ENCODE measurements around the gene PPP2CA. TPM values are rescaled to one million over a fixed set of nuclear protein-coding genes. Genes with fewer than 3 reads are reported as not detected.

PPP2CA gene
- total and polyA plus RNA-seq, 9 of the 15 experiments (the other 6 are each of a cell fraction or from before 2014, with no cell fraction given) = 23.0 to 257 (median 109) TPM

DNA sequence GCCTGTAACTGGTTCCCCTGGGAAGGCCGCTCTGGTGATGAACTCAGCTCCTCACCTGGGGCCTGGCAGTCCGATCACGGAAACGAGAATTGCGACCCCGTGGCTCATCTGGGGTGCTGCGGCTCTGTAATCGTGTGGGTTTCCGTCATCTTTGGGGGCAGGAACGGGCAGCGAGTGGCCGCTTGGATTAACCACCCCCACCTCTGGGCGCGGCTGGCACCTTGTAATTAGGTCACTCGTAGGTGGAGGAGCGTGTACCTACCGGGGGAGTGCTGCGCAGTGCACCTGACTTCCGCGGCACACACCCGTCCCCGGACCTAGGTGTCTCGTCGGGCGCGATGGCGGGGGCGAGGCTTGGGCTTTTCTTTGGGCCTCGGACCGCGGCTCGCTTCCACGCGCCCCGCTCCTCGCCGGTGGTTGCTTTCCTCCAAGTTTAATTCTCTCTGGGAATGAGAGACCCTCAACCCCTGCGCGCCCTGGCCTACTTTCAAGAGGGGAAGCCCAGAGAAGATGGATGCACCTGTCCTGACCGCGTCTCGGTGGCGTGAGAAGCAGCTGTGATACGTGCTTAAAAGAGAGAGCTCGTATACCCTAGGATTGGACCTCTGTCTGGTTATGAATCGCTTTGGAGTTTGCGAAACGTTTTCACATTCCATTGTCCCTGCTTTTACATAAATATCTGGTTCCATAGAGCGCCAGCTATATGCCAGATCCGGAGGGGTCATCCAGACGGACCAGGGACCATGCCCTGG, 744 bp upstream of the PPP2CA start (continued):
- TF ChIP-seq, protein P1, sequence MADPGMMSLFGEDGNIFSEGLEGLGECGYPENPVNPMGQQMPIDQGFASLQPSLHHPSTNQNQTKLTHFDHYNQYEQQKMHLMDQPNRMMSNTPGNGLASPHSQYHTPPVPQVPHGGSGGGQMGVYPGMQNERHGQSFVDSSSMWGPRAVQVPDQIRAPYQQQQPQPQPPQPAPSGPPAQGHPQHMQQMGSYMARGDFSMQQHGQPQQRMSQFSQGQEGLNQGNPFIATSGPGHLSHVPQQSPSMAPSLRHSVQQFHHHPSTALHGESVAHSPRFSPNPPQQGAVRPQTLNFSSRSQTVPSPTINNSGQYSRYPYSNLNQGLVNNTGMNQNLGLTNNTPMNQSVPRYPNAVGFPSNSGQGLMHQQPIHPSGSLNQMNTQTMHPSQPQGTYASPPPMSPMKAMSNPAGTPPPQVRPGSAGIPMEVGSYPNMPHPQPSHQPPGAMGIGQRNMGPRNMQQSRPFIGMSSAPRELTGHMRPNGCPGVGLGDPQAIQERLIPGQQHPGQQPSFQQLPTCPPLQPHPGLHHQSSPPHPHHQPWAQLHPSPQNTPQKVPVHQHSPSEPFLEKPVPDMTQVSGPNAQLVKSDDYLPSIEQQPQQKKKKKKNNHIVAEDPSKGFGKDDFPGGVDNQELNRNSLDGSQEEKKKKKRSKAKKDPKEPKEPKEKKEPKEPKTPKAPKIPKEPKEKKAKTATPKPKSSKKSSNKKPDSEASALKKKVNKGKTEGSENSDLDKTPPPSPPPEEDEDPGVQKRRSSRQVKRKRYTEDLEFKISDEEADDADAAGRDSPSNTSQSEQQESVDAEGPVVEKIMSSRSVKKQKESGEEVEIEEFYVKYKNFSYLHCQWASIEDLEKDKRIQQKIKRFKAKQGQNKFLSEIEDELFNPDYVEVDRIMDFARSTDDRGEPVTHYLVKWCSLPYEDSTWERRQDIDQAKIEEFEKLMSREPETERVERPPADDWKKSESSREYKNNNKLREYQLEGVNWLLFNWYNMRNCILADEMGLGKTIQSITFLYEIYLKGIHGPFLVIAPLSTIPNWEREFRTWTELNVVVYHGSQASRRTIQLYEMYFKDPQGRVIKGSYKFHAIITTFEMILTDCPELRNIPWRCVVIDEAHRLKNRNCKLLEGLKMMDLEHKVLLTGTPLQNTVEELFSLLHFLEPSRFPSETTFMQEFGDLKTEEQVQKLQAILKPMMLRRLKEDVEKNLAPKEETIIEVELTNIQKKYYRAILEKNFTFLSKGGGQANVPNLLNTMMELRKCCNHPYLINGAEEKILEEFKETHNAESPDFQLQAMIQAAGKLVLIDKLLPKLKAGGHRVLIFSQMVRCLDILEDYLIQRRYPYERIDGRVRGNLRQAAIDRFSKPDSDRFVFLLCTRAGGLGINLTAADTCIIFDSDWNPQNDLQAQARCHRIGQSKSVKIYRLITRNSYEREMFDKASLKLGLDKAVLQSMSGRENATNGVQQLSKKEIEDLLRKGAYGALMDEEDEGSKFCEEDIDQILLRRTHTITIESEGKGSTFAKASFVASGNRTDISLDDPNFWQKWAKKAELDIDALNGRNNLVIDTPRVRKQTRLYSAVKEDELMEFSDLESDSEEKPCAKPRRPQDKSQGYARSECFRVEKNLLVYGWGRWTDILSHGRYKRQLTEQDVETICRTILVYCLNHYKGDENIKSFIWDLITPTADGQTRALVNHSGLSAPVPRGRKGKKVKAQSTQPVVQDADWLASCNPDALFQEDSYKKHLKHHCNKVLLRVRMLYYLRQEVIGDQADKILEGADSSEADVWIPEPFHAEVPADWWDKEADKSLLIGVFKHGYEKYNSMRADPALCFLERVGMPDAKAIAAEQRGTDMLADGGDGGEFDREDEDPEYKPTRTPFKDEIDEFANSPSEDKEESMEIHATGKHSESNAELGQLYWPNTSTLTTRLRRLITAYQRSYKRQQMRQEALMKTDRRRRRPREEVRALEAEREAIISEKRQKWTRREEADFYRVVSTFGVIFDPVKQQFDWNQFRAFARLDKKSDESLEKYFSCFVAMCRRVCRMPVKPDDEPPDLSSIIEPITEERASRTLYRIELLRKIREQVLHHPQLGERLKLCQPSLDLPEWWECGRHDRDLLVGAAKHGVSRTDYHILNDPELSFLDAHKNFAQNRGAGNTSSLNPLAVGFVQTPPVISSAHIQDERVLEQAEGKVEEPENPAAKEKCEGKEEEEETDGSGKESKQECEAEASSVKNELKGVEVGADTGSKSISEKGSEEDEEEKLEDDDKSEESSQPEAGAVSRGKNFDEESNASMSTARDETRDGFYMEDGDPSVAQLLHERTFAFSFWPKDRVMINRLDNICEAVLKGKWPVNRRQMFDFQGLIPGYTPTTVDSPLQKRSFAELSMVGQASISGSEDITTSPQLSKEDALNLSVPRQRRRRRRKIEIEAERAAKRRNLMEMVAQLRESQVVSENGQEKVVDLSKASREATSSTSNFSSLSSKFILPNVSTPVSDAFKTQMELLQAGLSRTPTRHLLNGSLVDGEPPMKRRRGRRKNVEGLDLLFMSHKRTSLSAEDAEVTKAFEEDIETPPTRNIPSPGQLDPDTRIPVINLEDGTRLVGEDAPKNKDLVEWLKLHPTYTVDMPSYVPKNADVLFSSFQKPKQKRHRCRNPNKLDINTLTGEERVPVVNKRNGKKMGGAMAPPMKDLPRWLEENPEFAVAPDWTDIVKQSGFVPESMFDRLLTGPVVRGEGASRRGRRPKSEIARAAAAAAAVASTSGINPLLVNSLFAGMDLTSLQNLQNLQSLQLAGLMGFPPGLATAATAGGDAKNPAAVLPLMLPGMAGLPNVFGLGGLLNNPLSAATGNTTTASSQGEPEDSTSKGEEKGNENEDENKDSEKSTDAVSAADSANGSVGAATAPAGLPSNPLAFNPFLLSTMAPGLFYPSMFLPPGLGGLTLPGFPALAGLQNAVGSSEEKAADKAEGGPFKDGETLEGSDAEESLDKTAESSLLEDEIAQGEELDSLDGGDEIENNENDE (IDR thresholded peaks at IDR 0.05; ENCODE audit: low read depth, low read length) = no peak
- TF ChIP-seq HDAC8 (tag; IDR thresholded peaks at IDR 0.05) (no peak), HNRNPL (IDR thresholded peaks at IDR 0.05; ENCODE audit: low read depth, low read length) (no peak), RB1 (IDR thresholded peaks at IDR 0.05; ENCODE audit: low read depth) (no peak), ZNF24 (IDR thresholded peaks at IDR 0.05) (no peak), ZFP30 (CRISPR knock-in tag; IDR thresholded peaks at IDR 0.05; ENCODE audit: borderline replicate concordance) (no peak), TAF15 (IDR thresholded peaks at IDR 0.05; ENCODE audit: low read depth, low read length) (no peak), CBFA2T2 (conservative IDR thresholded peaks at IDR 0.05) (no peak), ZNF217 (CRISPR knock-in tag; IDR thresholded peaks at IDR 0.05) (no peak), ZNF717 (CRISPR knock-in tag; IDR thresholded peaks at IDR 0.05) (no peak)
- TF ChIP-seq, protein P2, sequence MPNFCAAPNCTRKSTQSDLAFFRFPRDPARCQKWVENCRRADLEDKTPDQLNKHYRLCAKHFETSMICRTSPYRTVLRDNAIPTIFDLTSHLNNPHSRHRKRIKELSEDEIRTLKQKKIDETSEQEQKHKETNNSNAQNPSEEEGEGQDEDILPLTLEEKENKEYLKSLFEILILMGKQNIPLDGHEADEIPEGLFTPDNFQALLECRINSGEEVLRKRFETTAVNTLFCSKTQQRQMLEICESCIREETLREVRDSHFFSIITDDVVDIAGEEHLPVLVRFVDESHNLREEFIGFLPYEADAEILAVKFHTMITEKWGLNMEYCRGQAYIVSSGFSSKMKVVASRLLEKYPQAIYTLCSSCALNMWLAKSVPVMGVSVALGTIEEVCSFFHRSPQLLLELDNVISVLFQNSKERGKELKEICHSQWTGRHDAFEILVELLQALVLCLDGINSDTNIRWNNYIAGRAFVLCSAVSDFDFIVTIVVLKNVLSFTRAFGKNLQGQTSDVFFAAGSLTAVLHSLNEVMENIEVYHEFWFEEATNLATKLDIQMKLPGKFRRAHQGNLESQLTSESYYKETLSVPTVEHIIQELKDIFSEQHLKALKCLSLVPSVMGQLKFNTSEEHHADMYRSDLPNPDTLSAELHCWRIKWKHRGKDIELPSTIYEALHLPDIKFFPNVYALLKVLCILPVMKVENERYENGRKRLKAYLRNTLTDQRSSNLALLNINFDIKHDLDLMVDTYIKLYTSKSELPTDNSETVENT (CRISPR knock-in tag; IDR thresholded peaks at IDR 0.05) = 0 out of 2 replicates have a peak, but pooled peaks have one; percentile 43
- TF ChIP-seq, protein P3, sequence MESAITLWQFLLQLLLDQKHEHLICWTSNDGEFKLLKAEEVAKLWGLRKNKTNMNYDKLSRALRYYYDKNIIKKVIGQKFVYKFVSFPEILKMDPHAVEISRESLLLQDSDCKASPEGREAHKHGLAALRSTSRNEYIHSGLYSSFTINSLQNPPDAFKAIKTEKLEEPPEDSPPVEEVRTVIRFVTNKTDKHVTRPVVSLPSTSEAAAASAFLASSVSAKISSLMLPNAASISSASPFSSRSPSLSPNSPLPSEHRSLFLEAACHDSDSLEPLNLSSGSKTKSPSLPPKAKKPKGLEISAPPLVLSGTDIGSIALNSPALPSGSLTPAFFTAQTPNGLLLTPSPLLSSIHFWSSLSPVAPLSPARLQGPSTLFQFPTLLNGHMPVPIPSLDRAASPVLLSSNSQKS (CRISPR knock-in tag; IDR thresholded peaks at IDR 0.05) = no peak

Measured in K562 (cell line).